Neural cell (in vitro differentiated cells): ENCODE measurements around the gene IRF3.

Source experiments
- POLR2AphosphoS5 ChIP-seq: IDR thresholded peaks from 2 replicates; pipeline ENCODE4 v1.6.1; 2012
- REST ChIP-seq: IDR thresholded peaks from 2 replicates; pipeline ENCODE4 v1.6.1; 2012; ENCODE audit warnings: borderline replicate concordance

GRCh38 chr19:49645995-49646394 lies 19.7 kb downstream of the IRF3 start:
- TF ChIP-seq REST = no peak
- no peak for TF ChIP-seq POLR2AphosphoS5
